ENCODE results near the gene KRTAP9-2.
"Not testable (repeated sequence)": the region's sequence is repeated elsewhere in the genome, so short reads cannot be mapped to it uniquely, and the experiment has no call there.

KRTAP9-2 gene

GRCh38 chr17:41267711-41268110 lies 41.3 kb downstream of the KRTAP9-2 start:
- H3K27ac ChIP-seq (ENCODE audit: low read depth, low read length): no peak overlapping the region
- H3K9me3 ChIP-seq (ENCODE audit: insufficient read depth, low read depth, low read length): no peaks in the 10 kb centered on the region
- no peak overlapping the region for H3K4me3 ChIP-seq (ENCODE audit: low read length)
- no peaks in the 10 kb centered on the region; the same call in 1 of the 2 replicates for H3K27me3 ChIP-seq (ENCODE audit: insufficient read depth, low read length)
- H3K4me1 ChIP-seq (ENCODE audit: insufficient read depth, low read length): no peaks in the 10 kb centered on the region
- WGBS: 88% methylated on average over 1 of the region's 3 CpGs
- no peaks in the 10 kb centered on the region for H3K36me3 ChIP-seq (ENCODE audit: insufficient read depth, low read length)
- no peak overlapping the region for H3K9ac ChIP-seq (ENCODE audit: low read depth, low read length)

- not testable (repeated sequence) for H3K36me3 ChIP-seq (ENCODE audit: insufficient read depth, low read length); H3K27ac ChIP-seq (ENCODE audit: low read depth, low read length); H3K4me1 ChIP-seq (ENCODE audit: insufficient read depth, low read length); H3K27me3 ChIP-seq (ENCODE audit: insufficient read depth, low read length); H3K9me3 ChIP-seq (ENCODE audit: insufficient read depth, low read depth, low read length); H3K4me3 ChIP-seq (ENCODE audit: low read length); H3K9ac ChIP-seq (ENCODE audit: low read depth, low read length)
- 64% methylated on average over 1 of the region's 1 CpG for WGBS
Observed at GRCh38 chr17:41271323-41271722, 44.9 kb downstream of the KRTAP9-2 start.

- Histone ChIP-seq H3K36me3 (ENCODE audit: insufficient read depth, low read length) (no peaks in the 10 kb centered on the region), H3K27me3 (ENCODE audit: insufficient read depth, low read length) (no peaks in the 10 kb centered on the region), H3K4me3 (ENCODE audit: low read length) (no peak overlapping the region), H3K9me3 (ENCODE audit: insufficient read depth, low read depth, low read length) (no peaks in the 10 kb centered on the region), H3K9ac (ENCODE audit: low read depth, low read length) (no peak overlapping the region), H3K4me1 (ENCODE audit: insufficient read depth, low read length) (no peaks in the 10 kb centered on the region), H3K27ac (ENCODE audit: low read depth, low read length) (no peak overlapping the region)
- 84% methylated on average over 1 of the region's 1 CpG for WGBS
Observed at GRCh38 chr17:41271858-41272257, 45.4 kb downstream of the KRTAP9-2 start.

- H3K27me3 ChIP-seq (ENCODE audit: insufficient read depth, low read length); H3K36me3 ChIP-seq (ENCODE audit: insufficient read depth, low read length); H3K9ac ChIP-seq (ENCODE audit: low read depth, low read length); H3K4me3 ChIP-seq (ENCODE audit: low read length); H3K4me1 ChIP-seq (ENCODE audit: insufficient read depth, low read length); H3K27ac ChIP-seq (ENCODE audit: low read depth, low read length); H3K9me3 ChIP-seq (ENCODE audit: insufficient read depth, low read depth, low read length): not testable (repeated sequence)
- WGBS: 84% methylated on average over 3 of the region's 3 CpGs
Observed at GRCh38 chr17:41275648-41276190, 49.3 kb downstream of the KRTAP9-2 start, which contains the start of gene KRTAP9-7. Gene KRTAP9-7, plus strand, starts transcription at chr17:41275698. Its CDS starts 0 bp downstream, at chr17:41275698.

Data from HUES64 (cell line).